PC-9 (cell line): ENCODE data around the gene KRT38.

Experiments used
- EZH2 ChIP-seq: fragments of 200-600 bp; sonication (generic); IDR thresholded peaks from 2 replicates; pipeline ENCODE4 v1.8.0; 2017; ENCODE audit warnings: antibody characterized with exemption, low read depth
- TF ChIP-seq, protein P1 (sequence below): fragments of 200-600 bp; sonication (generic); conservative IDR thresholded peaks from 2 replicates; pipeline ENCODE4 v1.6.1; 2017; ENCODE audit warnings: mixed run types, antibody characterized with exemption, mild to moderate bottlenecking, moderate library complexity

DNA sequence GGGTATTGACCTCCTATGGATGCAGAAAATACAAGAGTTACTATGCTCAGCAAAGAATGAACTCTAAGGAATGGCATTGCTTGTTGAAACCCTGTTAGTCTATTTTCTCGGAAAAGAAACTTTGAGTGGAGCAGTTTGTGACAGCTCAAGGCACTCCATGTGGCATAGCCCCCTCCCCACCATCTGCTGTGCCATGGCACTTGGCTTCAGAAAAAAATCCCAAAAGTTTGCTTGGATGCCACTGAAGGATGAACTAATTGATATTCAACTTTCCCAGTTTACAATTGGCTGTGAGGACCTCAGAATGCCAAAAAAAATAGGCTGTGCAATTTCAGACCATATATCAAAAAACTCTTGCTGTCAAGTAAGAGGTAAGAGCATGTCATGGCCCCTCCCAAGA is 45.2 kb downstream of the KRT38 start:
- TF ChIP-seq, protein P1, sequence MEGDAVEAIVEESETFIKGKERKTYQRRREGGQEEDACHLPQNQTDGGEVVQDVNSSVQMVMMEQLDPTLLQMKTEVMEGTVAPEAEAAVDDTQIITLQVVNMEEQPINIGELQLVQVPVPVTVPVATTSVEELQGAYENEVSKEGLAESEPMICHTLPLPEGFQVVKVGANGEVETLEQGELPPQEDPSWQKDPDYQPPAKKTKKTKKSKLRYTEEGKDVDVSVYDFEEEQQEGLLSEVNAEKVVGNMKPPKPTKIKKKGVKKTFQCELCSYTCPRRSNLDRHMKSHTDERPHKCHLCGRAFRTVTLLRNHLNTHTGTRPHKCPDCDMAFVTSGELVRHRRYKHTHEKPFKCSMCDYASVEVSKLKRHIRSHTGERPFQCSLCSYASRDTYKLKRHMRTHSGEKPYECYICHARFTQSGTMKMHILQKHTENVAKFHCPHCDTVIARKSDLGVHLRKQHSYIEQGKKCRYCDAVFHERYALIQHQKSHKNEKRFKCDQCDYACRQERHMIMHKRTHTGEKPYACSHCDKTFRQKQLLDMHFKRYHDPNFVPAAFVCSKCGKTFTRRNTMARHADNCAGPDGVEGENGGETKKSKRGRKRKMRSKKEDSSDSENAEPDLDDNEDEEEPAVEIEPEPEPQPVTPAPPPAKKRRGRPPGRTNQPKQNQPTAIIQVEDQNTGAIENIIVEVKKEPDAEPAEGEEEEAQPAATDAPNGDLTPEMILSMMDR = no peak
- no peak for TF ChIP-seq EZH2
